GM19463 (cell line): ENCODE results near the gene CDYL2.

Experiments
- ATAC-seq: cut with Tn5 transposase; IDR thresholded peaks from one replicate; pipeline ENCODE4 v1.9.1; 2021; ENCODE audit warnings: mild to moderate bottlenecking, moderate library complexity; ENCODE audit not compliant: unreplicated experiment

CDYL2 gene

DNA sequence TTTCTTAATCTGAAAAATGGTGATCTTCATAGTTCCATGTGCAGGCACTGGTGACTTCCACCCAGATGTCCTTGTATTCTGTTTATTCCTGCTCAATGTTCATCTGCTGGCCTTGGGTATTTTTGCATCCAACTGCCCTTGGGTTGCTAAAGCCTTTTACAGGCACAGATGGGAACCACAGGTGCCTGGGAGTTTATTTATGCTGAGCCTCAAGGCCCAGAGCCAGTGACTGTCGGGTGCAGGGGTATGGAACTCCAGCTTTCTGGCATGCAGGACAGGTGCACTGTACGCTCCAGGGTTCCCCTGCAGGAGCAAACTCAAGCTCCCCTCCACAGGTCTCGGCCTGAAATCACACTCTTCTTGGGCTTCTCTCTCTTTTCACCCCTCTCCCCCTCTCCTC, 241.3 kb downstream of the CDYL2 start:
- no peak for ATAC-seq

DNA sequence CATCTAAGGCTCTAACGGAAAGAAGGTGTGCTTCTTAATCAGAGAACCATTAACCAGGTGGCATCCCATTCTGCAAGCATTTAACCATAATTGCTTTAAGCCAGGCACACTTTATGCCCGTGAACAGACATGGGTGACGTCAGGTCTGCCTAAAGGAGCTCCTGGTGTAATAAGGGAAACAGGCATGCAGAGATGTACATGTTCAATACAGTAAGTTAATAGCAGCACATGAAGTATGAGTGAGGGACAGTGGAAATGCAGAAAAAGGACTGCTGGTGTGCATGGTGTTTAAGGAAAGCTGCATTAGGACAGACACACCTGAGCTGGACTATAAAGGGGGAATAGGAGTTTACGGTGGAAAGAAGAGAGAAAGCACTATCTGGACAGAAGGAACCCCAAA, 245.0 kb downstream of the CDYL2 start:
- no peak for ATAC-seq

DNA sequence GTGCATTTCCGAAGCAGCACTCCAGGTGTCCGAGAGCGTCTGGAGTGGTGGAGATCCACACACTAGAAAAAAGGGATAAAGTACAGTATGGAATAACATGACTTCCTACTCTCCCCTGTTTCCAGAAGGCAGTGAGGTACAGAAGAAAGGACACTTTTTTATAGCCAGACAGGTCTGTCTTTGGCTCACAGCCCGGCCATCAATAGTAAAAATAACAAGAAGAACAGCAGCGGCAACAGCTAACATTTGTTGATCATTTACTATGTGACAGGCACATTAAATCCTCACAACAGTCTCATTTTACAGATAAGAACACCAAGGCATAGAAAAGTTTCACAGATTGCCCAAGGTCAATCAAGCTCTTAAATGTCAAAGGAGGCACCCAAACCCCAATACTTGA, 247.4 kb downstream of the CDYL2 start:
- no peak for ATAC-seq

DNA sequence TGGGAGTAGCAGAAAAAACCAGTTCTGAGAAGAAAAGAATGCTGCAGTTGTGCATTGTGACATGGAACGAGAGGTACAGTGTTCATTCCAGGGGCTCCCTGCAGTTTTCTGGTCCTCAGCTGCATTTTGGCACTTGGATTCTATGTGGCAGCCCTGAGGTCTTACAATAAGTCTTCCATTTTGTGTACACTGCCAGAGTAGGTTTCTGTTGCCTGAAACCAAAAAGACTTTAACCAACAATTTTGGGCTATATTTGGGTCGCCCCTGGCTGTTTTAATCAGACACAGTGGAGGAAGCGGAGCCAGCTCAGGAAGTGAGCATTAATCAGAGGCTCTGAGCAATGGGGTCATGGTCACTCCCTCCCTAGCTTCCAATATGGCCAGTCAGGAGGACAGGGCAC, 247.9 kb downstream of the CDYL2 start:
- ATAC-seq: no peak

DNA sequence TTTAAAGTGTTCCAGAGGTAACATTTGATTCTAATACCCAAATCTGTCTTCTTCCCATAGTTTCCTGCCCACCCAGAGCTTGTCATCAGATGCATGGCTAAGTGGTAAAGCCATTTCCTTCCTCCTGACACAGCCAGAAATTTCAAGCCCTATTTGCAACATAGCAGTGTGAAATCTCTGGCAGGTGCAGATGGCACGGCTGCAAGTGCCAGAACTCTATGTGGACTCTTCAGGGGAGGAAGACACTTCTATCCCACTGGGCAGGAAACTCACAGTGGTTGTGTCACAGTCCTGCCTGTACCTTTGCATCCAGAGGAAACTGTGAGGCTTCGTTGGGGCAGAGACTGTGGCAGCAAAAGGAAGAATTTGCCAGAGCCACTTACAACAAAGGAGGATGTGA, 250.4 kb downstream of the CDYL2 start:
- no peak for ATAC-seq

GRCh38 chr16:80552277-80552676, 252.1 kb downstream of the CDYL2 start:
- no peak for ATAC-seq
